Left renal pelvis (tissue), 4 donors: ENCODE results near the gene CRADD. TPM values are rescaled to one million over a fixed set of nuclear protein-coding genes. Genes with fewer than 3 reads are reported as not detected.
A peak's percentile ranks its signal among the peaks of the same experiment; 100 is the strongest.

Source experiments
- DNase-seq, 4 donors: peaks; one replicate each; pipeline ENCODE4 v3.0.0-alpha.2; 2013; ENCODE audit warnings: low read depth in 4 of 4, low spot score in 3 of 4
- polyA plus RNA-seq, 4 donors: library from polyadenylated mRNA; unstranded; fragments of 120-200 nt; gene quantifications; one replicate each; pipeline ENCODE4 v1.2.1, GENCODE V29; 2013; ENCODE audit not compliant: insufficient read length in 4 of 4

The CRADD gene
- polyA plus RNA-seq, 4 donors, result 5.4 to 14.9 (median 11.6) TPM

GRCh38 chr12:93831374-93831773 is 154.2 kb downstream of the CRADD start:
- DNase-seq, result no peak

GRCh38 chr12:93832131-93832530 is 155.0 kb downstream of the CRADD start:
- no peak for DNase-seq

GRCh38 chr12:93833946-93834345 is 156.8 kb downstream of the CRADD start:
- DNase-seq, result no peak

GRCh38 chr12:93836620-93837260 is 159.6 kb downstream of the CRADD start:
- DNase-seq, result no peak

- no peak for DNase-seq
Observed at GRCh38 chr12:93838193-93838592, 161.0 kb downstream of the CRADD start.

GRCh38 chr12:93839064-93839463 is 161.9 kb downstream of the CRADD start:
- no peak for DNase-seq

GRCh38 chr12:93841671-93842070 is 164.5 kb downstream of the CRADD start:
- no peak for DNase-seq

- DNase-seq, result no peak
Observed at GRCh38 chr12:93844164-93844784, 167.1 kb downstream of the CRADD start.

GRCh38 chr12:93846936-93847516 is 169.9 kb downstream of the CRADD start:
- DNase-seq, result no peak

- DNase-seq, result no peak
Observed at GRCh38 chr12:93847517-93848474, 170.6 kb downstream of the CRADD start.

- DNase-seq, result no peak
Observed at GRCh38 chr12:93848523-93849101, 171.4 kb downstream of the CRADD start.

GRCh38 chr12:93849946-93850345 is 172.8 kb downstream of the CRADD start:
- DNase-seq, result no peak

GRCh38 chr12:93850481-93851256 is 173.5 kb downstream of the CRADD start:
- DNase-seq, result no peak

- DNase-seq, result no peak
Observed at GRCh38 chr12:93851257-93851671, 174.1 kb downstream of the CRADD start.

- DNase-seq, result peak in 1 of 4 donors; percentile 24
Observed at GRCh38 chr12:93852173-93852591, 175.0 kb downstream of the CRADD start.

GRCh38 chr12:93853698-93854478 is 176.7 kb downstream of the CRADD start:
- no peak for DNase-seq

GRCh38 chr12:93855261-93855660 is 178.1 kb downstream of the CRADD start:
- no peak for DNase-seq

GRCh38 chr12:93856611-93857010 is 179.4 kb downstream of the CRADD start:
- no peak for DNase-seq
